A549 treated with RU486 at 1 μM for 4 hours (cell line): ENCODE measurements around the gene ZNF785. TPM values are rescaled to one million over a fixed set of nuclear protein-coding genes. Genes with fewer than 3 reads are reported as not detected.

Source experiments
- total RNA-seq: library from RNA; stranded (reverse); fragments of 200-300 nt; extraction: Qiagen RNA extraction; gene quantifications from 5 replicates; pipeline ENCODE4 v1.2.3, GENCODE V29; 2022; ENCODE audit warnings: low read depth

The ZNF785 gene
- not detected in 5 replicates for total RNA-seq

GRCh38 chr16:30585400-30586191 is at the start of gene ZNF785:
TSS of gene ZNF785 (minus strand) at chr16:30585697. CDS start at chr16:30585611, 86 bp downstream.

GRCh38 chr16:30609926-30610839 is 24.7 kb upstream of the ZNF785 start, which contains the start of gene ZNF689:
TSS of gene ZNF689 (minus strand) at chr16:30610389. CDS start at chr16:30610041, 348 bp downstream.

GRCh38 chr16:30571445-30572322 is 13.8 kb downstream of the ZNF785 start, which contains the start of gene ZNF688:
TSS of gene ZNF688 (minus strand) at chr16:30571714. CDS start at chr16:30571629, 85 bp downstream.

GRCh38 chr16:30557957-30558788 is 27.3 kb downstream of the ZNF785 start, which contains the start of gene ZNF764:
TSS of gene ZNF764 (minus strand) at chr16:30558374. CDS start at chr16:30558182, 192 bp downstream.

GRCh38 chr16:30534368-30535105 is 51.0 kb downstream of the ZNF785 start, which contains the start of gene ZNF747:
TSS of gene ZNF747 (minus strand) at chr16:30534858. CDS start at chr16:30534679, 179 bp downstream.

Other genes starting within 250 kb of the ZNF785 start
- 63.4 to 69.9 TPM (median 67.1 TPM) in 5 replicates for gene CD2BP2, start 230.4 kb downstream of the ZNF785 start, total RNA-seq
- 22.5 to 34.5 TPM (median 28.9 TPM) in 5 replicates for gene TBC1D10B, start 215.2 kb downstream of the ZNF785 start, total RNA-seq
- 0.69 to 1.1 TPM in 2 of 5 replicates, not detected in the others for gene MYL11, start 210.9 kb downstream of the ZNF785 start, total RNA-seq
- gene SEPTIN1, start 203.1 kb downstream of the ZNF785 start, total RNA-seq: 1.2 to 3.0 TPM (median 2.3 TPM) in 5 replicates
- gene ZNF48, start 190.3 kb downstream of the ZNF785 start, total RNA-seq: 10.1 to 13.1 TPM (median 12.7 TPM) in 5 replicates
- 3.4 to 7.1 TPM (median 6.1 TPM) in 5 replicates for gene ZNF771, start 178.1 kb downstream of the ZNF785 start, total RNA-seq
- gene DCTPP1, start 155.7 kb downstream of the ZNF785 start, total RNA-seq: 100.0 to 144 TPM (median 139 TPM) in 5 replicates
- 48.8 to 54.1 TPM (median 52.1 TPM) in 5 replicates for gene SEPHS2, start 139.8 kb downstream of the ZNF785 start, total RNA-seq
- 0.08 to 0.10 TPM in 2 of 5 replicates, not detected in the others for gene ITGAL, start 113.0 kb downstream of the ZNF785 start, total RNA-seq
- 35.1 to 46.6 TPM (median 45.4 TPM) in 5 replicates for gene ZNF768, start 59.1 kb downstream of the ZNF785 start, total RNA-seq
- gene ZNF747, start 50.8 kb downstream of the ZNF785 start, total RNA-seq: 2.5 to 4.4 TPM (median 4.0 TPM) in 5 replicates
- 4.3 to 6.6 TPM (median 5.5 TPM) in 5 replicates for gene ZNF764, start 27.3 kb downstream of the ZNF785 start, total RNA-seq
- 5.2 to 7.9 TPM (median 7.3 TPM) in 5 replicates for gene ZNF688, start 14.0 kb downstream of the ZNF785 start, total RNA-seq
- gene ZNF689, start 24.7 kb upstream of the ZNF785 start, total RNA-seq: 7.6 to 9.1 TPM (median 8.3 TPM) in 5 replicates
- gene PRR14, start 65.3 kb upstream of the ZNF785 start, total RNA-seq: 18.1 to 25.2 TPM (median 24.3 TPM) in 5 replicates
- 29.2 to 47.0 TPM (median 41.2 TPM) in 5 replicates for gene FBRS, start 72.7 kb upstream of the ZNF785 start, total RNA-seq
- 9.9 to 28.4 TPM (median 21.7 TPM) in 5 replicates for gene SRCAP, start 113.5 kb upstream of the ZNF785 start, total RNA-seq
- gene PHKG2, start 162.7 kb upstream of the ZNF785 start, total RNA-seq: 16.5 to 27.8 TPM (median 22.1 TPM) in 5 replicates
- 6.2 to 9.6 TPM (median 6.7 TPM) in 5 replicates for gene CFAP119, start 176.4 kb upstream of the ZNF785 start, total RNA-seq
- 67.9 to 91.6 TPM (median 78.8 TPM) in 5 replicates for gene RNF40, start 176.6 kb upstream of the ZNF785 start, total RNA-seq
- gene ZNF629, start 201.5 kb upstream of the ZNF785 start, total RNA-seq: 15.7 to 19.3 TPM (median 17.4 TPM) in 5 replicates